ENCODE data around the gene CDC5L.

- TF ChIP-seq CTCF (IDR thresholded peaks at IDR 0.05; ENCODE audit: insufficient read depth, low read depth, low read length) (no peak), EZH2 (IDR thresholded peaks at IDR 0.05; ENCODE audit: insufficient read depth, low read length) (no peak)
These were observed 12.5 kb downstream of the CDC5L start for GRCh38 chr6:44399991-44400390.
